GM18858 (cell line): ENCODE measurements around the gene CYP4F22.
"Not testable (repeated sequence)": the region's sequence is repeated elsewhere in the genome, so short reads cannot be mapped to it uniquely, and the experiment has no call there.

Experiments used
- ATAC-seq: cut with Tn5 transposase; IDR thresholded peaks from one replicate; pipeline ENCODE4 v1.9.1; 2021; ENCODE audit not compliant: unreplicated experiment

CYP4F22 gene

DNA sequence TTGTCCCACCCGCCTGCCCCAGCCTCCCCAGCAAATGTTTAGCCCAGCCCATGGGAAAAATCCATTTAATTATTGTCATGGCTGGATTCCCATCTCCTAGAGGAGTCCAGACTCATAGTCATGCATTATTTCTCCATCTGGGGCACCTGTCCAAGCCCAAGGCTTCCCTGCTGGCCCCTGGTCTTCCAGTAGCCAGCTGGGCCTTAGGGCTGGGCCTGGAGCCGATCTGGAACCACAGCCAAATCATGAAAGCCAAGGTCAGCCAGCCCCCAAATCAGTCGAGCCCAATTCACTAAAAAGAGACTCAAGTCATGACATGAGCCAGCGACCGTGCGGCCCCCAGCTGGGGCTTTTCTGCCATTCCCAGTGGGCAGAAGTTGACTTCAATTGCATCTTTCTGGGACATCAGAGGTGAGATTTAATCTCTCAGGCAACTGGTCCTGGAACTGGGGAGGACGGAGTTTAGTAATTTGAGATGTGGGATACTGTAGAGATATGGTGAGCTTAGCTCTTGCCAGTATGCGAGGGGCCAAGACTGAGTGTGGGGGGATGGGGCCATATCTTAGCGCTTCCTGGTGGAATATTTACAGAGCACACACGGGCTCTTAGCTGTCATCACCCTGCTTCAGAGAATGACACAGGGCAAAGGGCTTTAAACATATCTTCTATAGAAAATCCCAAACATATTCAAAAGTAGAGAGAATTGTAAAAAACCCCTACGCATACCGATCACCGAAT, 19.7 kb upstream of the CYP4F22 start:
- ATAC-seq = no peak

DNA sequence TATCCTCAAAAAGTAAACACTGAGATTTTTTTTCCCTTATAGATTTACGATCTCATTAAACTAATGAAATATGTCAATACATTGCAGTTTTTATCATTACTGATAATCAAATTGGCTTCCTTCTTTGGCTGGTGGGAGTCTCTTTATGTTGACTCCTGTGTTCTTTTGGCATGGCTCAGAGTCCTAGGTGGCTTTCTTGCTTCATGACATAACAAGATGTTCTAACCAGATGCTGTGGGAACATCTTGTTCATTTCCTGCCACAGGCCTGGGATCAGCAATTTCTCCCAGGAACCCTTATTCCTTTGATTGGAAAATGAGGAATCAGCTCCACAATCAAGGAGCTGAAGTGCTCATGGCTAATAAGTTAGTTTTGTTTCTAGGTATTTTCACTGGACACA, 13.2 kb upstream of the CYP4F22 start:
- no peak for ATAC-seq

DNA sequence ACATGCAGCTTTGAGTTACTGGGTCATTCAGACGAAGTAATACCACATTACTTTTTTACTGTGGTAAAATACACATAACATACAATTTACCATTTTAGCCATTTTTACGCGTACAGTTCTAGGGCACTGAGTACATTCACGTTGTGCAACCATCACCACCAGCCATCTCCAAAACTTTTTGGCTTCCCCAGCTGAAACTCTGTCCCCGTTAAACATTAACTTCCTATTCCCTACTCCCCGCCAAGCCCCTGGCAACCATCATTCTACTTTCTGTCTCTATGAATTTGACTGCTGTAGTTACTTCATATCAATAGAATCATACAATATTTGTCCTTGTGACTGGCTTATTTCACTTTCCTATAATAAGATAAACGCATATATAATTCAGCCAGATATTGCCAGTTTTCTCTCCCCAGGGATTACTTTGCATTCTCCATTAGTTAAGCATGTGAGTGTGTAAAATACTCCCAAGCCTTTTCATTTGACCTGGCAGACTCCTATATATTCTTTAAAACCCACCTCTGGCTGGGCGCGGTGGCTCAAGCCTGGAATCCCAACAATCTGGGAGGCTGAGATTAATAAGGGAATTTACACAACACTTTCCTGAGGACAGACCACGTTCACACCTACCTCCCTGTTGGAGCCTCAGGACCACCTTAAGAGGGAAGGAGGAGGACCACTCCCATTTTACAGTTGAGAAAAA, 10.0 kb upstream of the CYP4F22 start:
- ATAC-seq = no peak

DNA sequence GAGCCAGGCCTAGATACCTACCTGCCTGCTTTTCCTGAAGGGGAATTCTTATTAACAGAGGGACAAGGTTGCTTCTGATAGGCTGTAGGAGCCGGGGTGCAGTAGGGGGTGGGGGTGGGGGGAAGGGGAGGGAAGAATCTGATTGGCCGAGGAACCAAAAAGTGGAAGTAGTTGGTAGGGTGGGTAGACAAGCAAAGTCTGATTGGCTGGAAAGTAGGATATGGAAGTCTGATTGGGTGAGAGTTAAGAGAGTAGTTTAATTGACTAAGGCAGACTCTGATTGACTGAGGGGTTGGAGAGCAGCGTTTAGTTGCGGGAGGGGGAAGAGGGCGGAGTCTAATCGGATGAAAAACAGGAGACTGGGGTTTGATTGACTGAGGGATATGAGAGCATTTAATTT, 9.4 kb upstream of the CYP4F22 start:
- ATAC-seq = no peak

DNA sequence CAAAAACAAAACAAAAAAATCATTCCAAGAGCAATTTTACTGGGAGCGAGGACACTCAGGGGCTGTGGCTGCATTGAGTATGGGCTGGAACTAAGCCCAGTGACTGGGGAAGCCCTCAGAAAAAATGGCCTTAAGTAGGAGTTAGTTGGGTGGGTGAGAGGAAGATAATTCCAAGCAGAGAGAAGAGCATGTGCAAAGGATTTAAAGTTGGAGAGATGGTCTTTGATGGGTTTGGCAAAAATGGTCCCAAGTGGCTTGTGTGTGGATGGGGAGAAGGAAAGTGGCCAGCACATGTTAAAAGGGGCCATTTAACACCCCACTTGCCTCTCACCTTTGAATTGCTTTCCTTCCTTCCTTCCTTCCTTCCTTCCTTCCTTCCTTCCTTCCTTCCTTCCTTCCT, 6.7 kb upstream of the CYP4F22 start:
- no peak for ATAC-seq

DNA sequence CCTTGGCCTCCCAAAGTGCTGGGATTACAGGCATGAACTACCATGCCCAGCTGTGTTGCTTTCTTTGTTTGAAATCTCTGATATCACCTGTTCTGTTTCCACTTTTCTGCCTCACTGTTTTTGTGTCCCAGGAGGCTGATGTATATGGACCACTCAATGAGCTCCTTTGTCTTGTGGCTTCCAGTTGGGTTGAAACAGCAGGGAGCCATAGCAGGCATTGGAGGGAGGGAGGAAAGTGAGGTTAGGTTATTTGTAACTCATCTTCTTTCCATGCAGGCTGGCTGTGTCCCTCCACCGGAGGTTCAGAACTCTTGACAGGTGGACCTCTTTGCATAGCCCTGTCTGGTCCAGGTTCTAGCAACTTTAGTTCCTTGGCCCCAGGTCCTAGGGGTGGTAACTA, 6.1 kb upstream of the CYP4F22 start:
- no peak for ATAC-seq

DNA sequence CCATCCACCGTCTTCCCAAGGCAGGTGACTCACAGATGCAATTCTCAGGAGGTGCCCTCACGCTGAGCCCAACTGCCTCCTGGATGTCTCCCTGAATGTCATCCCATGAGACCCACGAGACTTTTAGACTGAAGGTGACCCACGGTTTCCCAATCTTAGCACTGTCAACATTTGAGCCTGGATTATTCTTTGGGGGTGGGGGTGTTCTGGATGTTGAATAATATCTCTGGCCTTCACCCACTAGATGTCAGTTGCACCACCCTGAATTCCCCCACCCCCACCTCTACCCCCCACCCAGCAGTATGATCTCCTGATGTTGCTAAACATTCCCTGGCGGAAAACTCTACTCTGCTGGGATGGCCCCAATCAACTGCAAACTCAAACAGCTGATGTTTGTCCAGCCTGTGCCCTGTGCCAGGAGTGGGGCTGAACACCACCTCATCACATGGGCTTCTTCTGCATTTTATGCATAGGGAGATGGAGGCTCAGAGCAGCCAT, 2.2 kb upstream of the CYP4F22 start:
- no peak for ATAC-seq

DNA sequence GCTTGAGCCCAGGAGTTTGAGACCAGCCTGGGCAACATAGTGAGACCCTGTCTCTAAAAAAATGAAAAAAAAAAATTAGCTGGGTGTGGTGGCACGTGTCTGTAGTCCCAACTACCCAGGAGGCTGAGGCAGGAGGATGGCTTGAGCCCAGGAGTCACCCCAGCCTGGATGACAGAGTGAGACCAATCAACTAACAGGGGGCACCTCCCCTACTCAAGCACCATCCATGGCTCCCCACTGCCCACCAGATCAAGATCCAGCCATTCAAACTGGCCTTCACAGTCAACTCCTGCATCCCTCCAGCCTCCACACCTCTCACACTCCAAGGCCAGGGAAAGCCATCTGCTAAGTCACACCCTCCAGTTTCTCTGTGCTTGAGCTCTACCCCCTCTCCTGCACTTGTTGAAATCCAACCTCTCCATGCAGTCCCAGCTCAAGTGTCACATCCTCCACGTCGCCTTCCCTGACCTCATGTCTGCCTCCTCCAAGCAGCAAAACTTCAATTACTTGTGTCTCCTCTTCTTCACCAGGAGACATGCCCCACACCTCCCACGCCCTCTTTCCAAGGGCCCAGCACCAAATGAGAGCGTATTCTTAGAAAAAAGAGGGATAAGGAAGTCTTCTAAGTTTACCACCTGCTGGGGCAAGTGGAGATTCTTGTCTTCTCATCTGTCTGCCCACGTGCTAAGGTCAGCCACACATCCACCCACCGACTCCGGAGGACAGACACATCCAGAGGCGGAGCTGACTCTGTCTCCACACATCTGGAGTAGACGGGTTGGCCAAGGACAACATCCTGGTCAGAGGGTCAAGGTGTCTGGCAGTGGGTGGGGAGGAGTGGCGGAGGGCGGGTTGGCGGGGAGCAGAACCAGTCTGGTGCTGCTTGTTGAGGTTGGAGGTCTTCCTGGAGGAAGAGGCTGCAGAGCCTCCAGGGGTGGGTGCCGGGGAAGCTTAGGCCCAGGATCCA, 974 bp upstream of the CYP4F22 start:
- ATAC-seq = no peak

DNA sequence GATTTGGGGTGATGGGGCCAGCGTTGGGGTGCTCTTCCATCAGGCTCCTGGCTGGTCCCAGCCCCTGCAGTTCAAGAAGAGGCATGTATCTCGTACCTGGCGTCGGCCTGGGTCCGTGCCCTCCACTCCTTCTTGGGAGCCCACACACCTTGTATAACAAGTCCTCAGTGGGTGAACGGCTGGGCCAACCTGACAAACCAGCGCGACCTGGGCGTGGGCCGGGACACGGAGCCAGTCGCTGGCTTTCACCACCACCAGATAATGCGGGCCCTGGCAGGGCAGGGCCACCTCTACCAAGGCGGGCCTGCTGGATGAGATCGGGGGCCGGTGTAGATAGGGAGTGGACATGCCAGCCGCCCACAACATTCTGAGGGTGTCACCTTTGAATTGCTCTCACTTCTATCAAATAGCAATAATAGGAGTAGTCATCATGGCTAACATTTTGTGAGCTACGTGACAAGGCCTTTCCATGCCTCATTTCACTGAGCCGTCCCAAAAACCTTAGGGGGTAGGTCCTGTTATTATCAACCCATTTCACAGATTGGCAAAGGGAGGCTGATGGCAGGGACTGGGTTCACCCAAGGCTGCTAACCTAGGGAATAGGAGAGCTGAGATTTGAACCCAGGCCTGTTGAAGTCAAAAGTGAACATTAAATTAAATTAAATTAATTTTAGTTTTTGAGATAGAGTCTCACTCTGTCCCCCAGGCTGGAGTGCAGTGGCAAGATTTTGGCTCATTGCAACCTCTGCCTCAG, 3.5 kb downstream of the CYP4F22 start:
- no peak for ATAC-seq

DNA sequence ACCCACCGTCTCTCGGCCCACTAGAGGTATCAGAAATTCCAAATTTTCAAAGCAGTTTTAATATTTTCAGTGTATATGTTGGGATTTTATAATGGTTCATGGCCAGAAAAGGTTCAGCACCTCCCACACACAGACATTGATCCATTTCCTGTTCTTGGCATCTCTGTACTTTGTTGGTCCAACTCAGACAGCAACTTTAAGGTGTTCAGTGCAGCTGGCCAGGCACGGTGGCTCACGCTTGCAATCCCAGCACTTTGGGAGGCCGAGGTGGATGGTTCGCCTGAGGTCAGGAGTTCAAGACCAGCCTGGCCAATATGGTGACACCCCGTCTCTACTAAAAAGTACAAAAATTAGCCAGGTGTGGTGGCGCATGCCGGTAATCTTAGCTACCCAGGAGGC, 6.9 kb downstream of the CYP4F22 start:
- not testable (repeated sequence) for ATAC-seq

DNA sequence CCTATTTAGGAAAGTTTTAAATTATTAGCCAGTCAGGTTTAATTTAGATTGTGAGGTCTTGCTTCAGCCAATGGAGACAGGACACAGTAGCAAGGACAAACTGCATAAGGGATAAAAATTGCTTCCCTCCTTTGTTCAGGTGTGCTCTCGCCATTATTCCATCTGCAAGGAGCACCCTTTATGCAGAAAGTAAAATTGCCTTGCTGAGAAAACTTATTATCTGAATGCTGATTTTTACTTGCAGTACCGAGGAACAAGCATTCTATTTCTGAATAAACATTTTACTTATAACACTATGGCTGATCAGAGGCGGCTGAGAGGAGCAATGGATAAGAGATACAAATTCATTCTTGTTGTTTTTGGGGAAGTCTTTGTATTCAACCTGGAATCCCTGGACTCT, 8.0 kb downstream of the CYP4F22 start:
- no peak for ATAC-seq

DNA sequence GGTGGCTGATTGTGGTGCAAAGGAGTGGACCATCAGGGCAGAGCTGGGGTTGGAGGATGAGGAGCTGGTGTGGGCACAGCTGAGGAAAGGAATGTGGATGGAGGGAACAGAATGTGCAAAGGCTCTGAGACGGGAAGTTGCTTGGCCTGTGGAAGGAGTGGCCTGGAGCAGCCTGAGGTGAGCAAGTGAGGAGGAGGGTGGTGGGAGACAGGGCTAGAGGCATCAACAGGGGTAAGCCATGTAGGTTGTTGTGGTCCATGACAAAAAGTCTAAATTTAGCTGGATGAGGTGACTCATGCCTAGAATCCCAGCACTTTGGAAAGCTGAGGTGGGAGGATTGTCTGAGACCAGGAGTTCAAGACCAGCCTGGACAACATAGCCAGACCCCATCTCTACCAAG, 9.5 kb downstream of the CYP4F22 start:
- ATAC-seq = no peak

DNA sequence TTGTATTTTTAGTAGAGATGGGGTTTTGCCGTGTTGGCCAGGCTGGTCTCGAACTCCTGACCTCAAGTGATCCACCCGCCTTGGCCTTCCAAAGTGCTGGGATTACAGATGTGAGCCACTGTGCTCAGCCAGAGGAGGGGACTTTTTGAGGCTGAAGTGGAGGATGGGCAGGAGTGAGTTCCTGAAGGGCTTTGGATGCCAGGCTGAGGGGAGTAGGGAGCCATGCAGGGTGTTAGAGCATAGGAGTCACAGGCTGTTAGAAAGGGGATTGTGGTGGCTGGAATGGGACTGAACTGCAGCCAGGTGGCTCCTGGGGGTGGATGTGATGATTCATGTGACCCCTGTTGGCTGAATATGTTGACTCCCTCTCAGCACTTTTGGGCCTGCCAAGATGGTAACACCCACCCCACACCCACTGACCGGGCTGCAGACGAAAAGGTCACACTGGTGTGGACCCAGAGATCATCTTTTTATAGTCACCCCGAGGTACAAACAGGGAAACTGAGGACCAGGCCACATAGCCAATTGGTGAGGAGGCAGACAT, 11.2 kb downstream of the CYP4F22 start:
- no peak for ATAC-seq

DNA sequence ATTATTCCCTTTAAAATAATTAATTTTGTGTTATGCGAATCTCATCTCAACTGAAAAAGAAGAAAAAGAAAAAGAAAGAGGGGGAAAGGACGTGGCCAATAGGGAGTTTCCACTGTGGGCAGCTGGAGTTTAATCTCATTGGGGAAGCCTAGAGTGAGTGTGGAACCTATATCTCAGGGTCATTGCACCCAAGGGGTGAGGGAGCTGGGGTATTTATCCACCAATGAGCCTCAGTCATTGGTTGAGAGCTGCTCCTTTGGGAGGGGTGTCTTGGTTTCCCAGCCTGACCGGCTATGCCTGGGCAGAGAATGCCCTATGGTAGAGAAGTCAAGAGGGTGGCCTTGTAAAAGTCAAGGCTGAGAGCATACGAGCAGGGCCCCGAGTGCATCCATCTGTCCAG, 16.5 kb downstream of the CYP4F22 start:
- no peak for ATAC-seq

DNA sequence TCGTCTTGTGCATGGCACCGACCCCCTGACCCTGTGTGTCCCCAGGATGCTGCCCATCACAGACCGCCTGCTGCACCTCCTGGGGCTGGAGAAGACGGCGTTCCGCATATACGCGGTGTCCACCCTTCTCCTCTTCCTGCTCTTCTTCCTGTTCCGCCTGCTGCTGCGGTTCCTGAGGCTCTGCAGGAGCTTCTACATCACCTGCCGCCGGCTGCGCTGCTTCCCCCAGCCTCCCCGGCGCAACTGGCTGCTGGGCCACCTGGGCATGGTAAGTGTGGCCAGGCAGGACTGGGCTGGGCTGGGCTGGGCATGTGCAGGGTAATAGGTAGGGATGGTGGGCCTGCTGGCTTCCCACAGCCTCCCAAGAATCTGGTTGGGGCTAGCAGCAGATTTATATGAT, 17.0 kb downstream of the CYP4F22 start:
- no peak for ATAC-seq

DNA sequence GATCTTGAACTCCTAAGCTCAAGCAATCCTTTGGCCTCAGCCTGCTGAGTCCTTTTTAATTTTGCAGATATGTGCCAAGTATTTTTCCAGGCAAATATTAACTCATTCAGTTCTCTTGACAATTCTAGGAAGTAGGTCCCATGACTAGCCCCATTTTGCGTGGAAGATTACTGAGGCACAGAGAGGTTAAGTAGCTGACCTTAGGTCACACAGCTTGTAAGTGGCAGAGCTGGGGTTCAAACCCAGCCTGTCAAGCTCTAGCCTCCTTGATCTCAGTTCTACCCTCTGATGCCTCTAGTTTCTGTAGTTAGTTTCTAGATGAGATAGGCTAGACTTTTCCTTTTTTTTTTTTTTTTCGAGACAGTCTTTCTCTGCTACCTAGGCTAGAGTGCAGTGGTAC, 18.1 kb downstream of the CYP4F22 start:
- no peak for ATAC-seq

DNA sequence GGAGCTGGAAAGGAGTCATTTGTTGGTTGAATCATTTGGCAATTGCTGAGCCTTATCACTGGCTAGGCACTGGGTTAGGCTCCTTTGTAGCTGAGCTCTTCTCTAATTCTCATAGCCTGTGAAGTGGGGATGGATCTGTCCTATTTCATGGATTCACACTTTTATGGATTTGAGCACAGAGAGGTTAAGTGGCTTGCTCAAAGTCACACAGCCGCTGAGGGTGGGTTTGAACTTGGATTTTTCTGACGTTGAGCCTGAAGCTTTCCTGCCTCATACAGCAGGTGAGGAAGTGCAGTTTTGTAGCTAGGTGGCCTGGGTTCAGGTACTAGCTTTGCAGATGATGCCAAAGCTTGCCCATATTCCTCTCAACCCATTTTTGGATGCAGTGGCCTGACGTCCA, 19.4 kb downstream of the CYP4F22 start:
- ATAC-seq = no peak

DNA sequence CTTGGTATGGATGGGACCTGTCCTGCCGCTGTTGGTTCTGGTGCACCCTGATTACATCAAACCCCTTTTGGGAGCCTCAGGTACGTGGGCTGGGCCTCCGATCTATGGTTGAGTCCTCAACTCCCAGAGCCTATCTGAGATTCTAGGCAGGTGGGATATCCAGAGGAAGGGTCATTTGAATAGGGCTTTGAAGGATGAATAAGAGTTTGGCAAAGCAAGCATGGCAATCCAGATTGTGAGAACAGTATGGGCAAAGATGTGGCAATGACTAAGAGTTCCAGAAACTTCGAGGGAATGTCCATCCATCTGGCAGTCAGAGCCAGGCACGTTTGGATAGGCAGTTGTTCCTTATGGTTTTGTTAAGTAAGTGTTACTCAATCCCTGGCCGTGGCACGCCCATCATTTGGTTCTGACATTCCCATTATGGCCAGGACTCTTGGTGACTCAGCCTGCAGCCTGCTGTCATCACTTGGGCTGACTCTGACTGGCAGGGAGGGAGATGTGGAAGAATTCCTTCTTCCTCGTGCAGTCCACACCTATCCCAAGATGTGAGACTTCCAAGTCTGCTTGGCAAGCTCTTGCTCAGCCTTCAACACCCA, 21.5 kb downstream of the CYP4F22 start:
- no peak for ATAC-seq

DNA sequence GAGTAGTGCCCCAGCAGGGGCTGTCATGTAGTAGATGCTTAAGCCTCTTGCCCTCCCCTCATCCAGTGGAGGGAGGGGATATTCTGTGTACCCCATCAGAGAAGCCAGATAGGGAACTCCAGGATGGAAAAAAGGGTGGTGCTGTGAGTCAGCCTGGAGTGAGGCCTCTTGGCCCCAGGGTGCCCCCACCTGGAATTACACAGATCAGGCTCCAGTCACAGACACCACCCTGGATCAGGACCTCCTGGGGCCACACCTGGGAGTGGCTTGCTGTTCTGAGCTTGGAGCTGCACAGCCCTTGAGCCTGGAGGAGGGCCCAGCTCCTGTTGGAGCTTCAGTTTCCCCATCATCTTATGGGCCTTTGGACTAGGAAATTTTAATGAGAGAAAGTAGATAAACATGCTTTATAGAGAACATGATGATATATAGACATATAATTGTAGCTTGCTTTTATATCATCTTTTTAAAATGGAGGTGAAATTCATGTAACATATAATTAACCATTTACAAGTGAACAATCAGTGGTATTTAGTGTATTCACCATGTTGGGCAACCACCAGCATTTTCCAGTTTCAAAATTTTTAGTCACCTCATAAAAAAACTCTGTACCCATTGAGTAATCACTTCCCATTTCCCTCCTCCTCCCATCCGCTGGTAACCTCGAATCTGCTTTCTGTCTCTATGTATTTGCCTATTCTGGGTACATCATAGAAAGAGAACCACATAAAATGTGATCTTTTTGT, 24.6 kb downstream of the CYP4F22 start:
- ATAC-seq = no peak

DNA sequence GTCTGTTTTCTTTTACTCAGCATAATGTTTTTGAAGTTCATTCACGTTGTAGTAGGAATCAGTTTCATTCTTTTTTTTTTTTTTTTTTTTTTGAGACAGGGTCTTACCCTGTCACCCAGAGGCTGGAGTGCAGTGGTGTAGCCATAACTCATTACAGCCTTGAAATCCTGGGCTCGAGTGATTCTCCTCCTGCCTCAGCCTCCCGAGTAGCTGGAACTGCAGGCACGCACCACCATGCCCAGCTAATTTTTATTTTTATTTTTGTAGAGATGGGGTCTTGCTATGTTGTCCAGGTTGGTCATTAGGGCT, 25.2 kb downstream of the CYP4F22 start:
- not testable (repeated sequence) for ATAC-seq
